GM23338 (cell line): ENCODE data around the gene XRRA1. TPM values are rescaled to one million over a fixed set of nuclear protein-coding genes. Genes with fewer than 3 reads are reported as not detected.

Experiments used
- ATAC-seq: fragments of 200-7000 bp; cut with Tn5 transposase; 3 replicates; pipeline ENCODE4 v1.9.1; 2020
- DNase-seq: peaks from one replicate; pipeline ENCODE4 v3.0.0-alpha.2; 2015; ENCODE audit warnings: low spot score
- H2AFZ ChIP-seq: fragments of 200-600 bp; sonication (generic); 2 replicates; pipeline ENCODE4 v1.8.0; 2016; ENCODE audit warnings: antibody characterized with exemption, mild to moderate bottlenecking, moderate library complexity
- H3F3A ChIP-seq: fragments of 200-600 bp; sonication (generic); replicated peaks from 2 replicates; pipeline ENCODE4 v1.8.0; 2017; ENCODE audit warnings: antibody characterized with exemption, mixed run types, low read depth
- H3K27ac ChIP-seq: fragments of 200-600 bp; sonication (generic); 2 replicates; pipeline ENCODE4 v1.6.1; 2016; ENCODE audit warnings: low read depth
- H3K27me3 ChIP-seq: fragments of 200-600 bp; sonication (generic); 2 replicates; pipeline ENCODE4 v1.8.0; 2016; ENCODE audit warnings: mild to moderate bottlenecking, mixed run types, moderate library complexity; ENCODE audit not compliant: insufficient read depth
- H3K36me3 ChIP-seq: fragments of 200-600 bp; sonication (generic); 2 replicates; pipeline ENCODE4 v1.8.0; 2016; ENCODE audit warnings: mild to moderate bottlenecking; ENCODE audit not compliant: insufficient read depth
- H3K4me1 ChIP-seq: fragments of 200-600 bp; sonication (generic); 2 replicates; pipeline ENCODE4 v1.8.0; 2016; ENCODE audit warnings: mild to moderate bottlenecking, moderate library complexity; ENCODE audit not compliant: insufficient read depth
- H3K4me2 ChIP-seq: fragments of 200-600 bp; sonication (generic); 2 replicates; pipeline ENCODE4 v1.7.1; 2017; ENCODE audit warnings: mixed run types
- H3K4me3 ChIP-seq: fragments of 200-600 bp; sonication (generic); 2 replicates; pipeline ENCODE4 v1.6.1; 2016; ENCODE audit warnings: mixed run types
- H3K79me2 ChIP-seq: fragments of 200-600 bp; sonication (generic); replicated peaks from 2 replicates; pipeline ENCODE4 v1.8.0; 2017; ENCODE audit warnings: mild to moderate bottlenecking; ENCODE audit not compliant: insufficient read depth
- H3K9me2 ChIP-seq: fragments of 200-600 bp; sonication (generic); 2 replicates; pipeline ENCODE4 v1.8.0; 2017; ENCODE audit not compliant: insufficient read depth
- H4K20me1 ChIP-seq: fragments of 200-600 bp; sonication (generic); replicated peaks from 2 replicates; pipeline ENCODE4 v1.8.0; 2017; ENCODE audit warnings: mild to moderate bottlenecking; ENCODE audit not compliant: insufficient read depth
- H3K27ac Mint-ChIP-seq: 2 replicates; pipeline ENCODE4 v1.8.0; 2020; ENCODE audit warnings: inconsistent platforms, mild to moderate bottlenecking, moderate library complexity, mixed read lengths
- H3K27me3 Mint-ChIP-seq: 3 replicates; pipeline ENCODE4 v1.8.0; 2022; ENCODE audit warnings: low read depth, mild to moderate bottlenecking, moderate library complexity, mixed read lengths, inconsistent platforms; ENCODE audit not compliant: insufficient read depth, poor library complexity
- H3K36me3 Mint-ChIP-seq: 3 replicates; pipeline ENCODE4 v1.8.0; 2021; ENCODE audit warnings: low read depth, mild to moderate bottlenecking, inconsistent platforms, moderate library complexity, mixed read lengths
- H3K4me1 Mint-ChIP-seq: 3 replicates; pipeline ENCODE4 v1.8.0; 2020; ENCODE audit warnings: mild to moderate bottlenecking, inconsistent platforms, mixed read lengths
- H3K4me3 Mint-ChIP-seq: 3 replicates; pipeline ENCODE4 v1.8.0; 2021; ENCODE audit warnings: moderate library complexity, mild to moderate bottlenecking, inconsistent platforms, mixed read lengths
- H3K9me3 Mint-ChIP-seq: 3 replicates; pipeline ENCODE4 v1.8.0; 2020; ENCODE audit warnings: moderate library complexity, mild to moderate bottlenecking, inconsistent platforms, mixed read lengths
- CREB1 ChIP-seq: fragments of 250-450 bp; sonication (Bioruptor Pico); IDR thresholded peaks from 2 replicates; pipeline ENCODE4 v1.5.0; 2020; ENCODE audit warnings: low read depth, mild to moderate bottlenecking, moderate library complexity
- ETS1 ChIP-seq: IDR thresholded peaks from 2 replicates; pipeline ENCODE4 v1.6.1; 2016; ENCODE audit warnings: antibody characterized with exemption
- EZH2 ChIP-seq: fragments of 200-600 bp; sonication (generic); IDR thresholded peaks from one replicate; pipeline ENCODE4 v1.8.0; 2017; ENCODE audit warnings: antibody characterized with exemption, mild to moderate bottlenecking, low read depth; ENCODE audit not compliant: unreplicated experiment
- EZH2phosphoT487 ChIP-seq: fragments of 200-600 bp; sonication (generic); IDR thresholded peaks from one replicate; pipeline ENCODE4 v1.8.1; 2018; ENCODE audit warnings: antibody characterized with exemption; ENCODE audit not compliant: unreplicated experiment
- JUNB ChIP-seq: IDR thresholded peaks from one replicate; pipeline ENCODE4 v1.6.1; 2016; ENCODE audit warnings: antibody characterized with exemption; ENCODE audit not compliant: unreplicated experiment
- NANOG ChIP-seq: IDR thresholded peaks from 2 replicates; pipeline ENCODE4 v1.6.1; 2016; ENCODE audit warnings: antibody characterized with exemption, borderline replicate concordance
- POLR2AphosphoS5 ChIP-seq: IDR thresholded peaks from 2 replicates; pipeline ENCODE4 v1.6.1; 2016; ENCODE audit warnings: antibody characterized with exemption, low read depth
- REST ChIP-seq: IDR thresholded peaks from one replicate; pipeline ENCODE4 v1.6.1; 2018; ENCODE audit warnings: antibody characterized with exemption; ENCODE audit not compliant: unreplicated experiment
- STAT1 ChIP-seq: IDR thresholded peaks from one replicate; pipeline ENCODE4 v1.6.1; 2016; ENCODE audit warnings: antibody characterized with exemption; ENCODE audit not compliant: unreplicated experiment
- ZNF114 ChIP-seq: fragments of 250-450 bp; sonication (Bioruptor Pico); IDR thresholded peaks from 2 replicates; pipeline ENCODE4 v1.5.0; 2020; ENCODE audit warnings: mild to moderate bottlenecking, moderate library complexity
- ZNF331 ChIP-seq: fragments of 250-450 bp; sonication (Bioruptor Pico); IDR thresholded peaks from 2 replicates; pipeline ENCODE4 v1.5.0; 2020; ENCODE audit warnings: low read depth, mild to moderate bottlenecking, moderate library complexity
- polyA plus RNA-seq: library from polyadenylated mRNA; unstranded; fragments of >200 nt; fragmentation: Nextera tagmentation; extraction: Ambion mirVana; gene quantifications from 2 replicates; pipeline ENCODE4 v1.2.1, GENCODE V29; 2016
- total RNA-seq: library from RNA; depleted of rRNA; stranded (reverse); fragments of >200 nt; shearing (Covaris generic); gene quantifications from 2 replicates; pipeline ENCODE4 v1.2.3, GENCODE V29; 2014
- TF ChIP-seq, protein P1 (sequence below), 2 experiments: fragments of 200-600 bp in 1 of 2; sonication (generic) in 1 of 2; conservative IDR thresholded peaks; 2 replicates each; pipeline versions ENCODE4 v1.5.1 to v1.6.1; 2016 to 2017; ENCODE audit warnings: antibody characterized with exemption in 2 of 2, low read depth in 2 of 2, mild to moderate bottlenecking in 2 of 2, moderate library complexity in 1 of 2
- TF ChIP-seq, protein P2 (sequence below): fragments of 250-450 bp; sonication (Bioruptor Pico); IDR thresholded peaks from 2 replicates; pipeline ENCODE4 v1.5.0; 2020; ENCODE audit warnings: mild to moderate bottlenecking, moderate library complexity

Gene XRRA1
- total and polyA plus RNA-seq, 2 experiments from 2014 or later, result 4.9 to 5.4 TPM

GRCh38 chr11:74905326-74905725, 43.6 kb downstream of the XRRA1 start:
- no peak overlapping the region for H3K4me3 Mint-ChIP-seq
- peaks cover 24% of the 10 kb centered on the region for H3K9me3 Mint-ChIP-seq
- DNase-seq, result no peak
- no peak overlapping the region for H3K27ac ChIP-seq
- H3K27me3 ChIP-seq, result no peaks in the 10 kb centered on the region
- no peaks in the 10 kb centered on the region for H3K27me3 Mint-ChIP-seq
- no peaks in the 10 kb centered on the region for H3K79me2 ChIP-seq
- no peak overlapping the region for H2AFZ ChIP-seq
- no peaks in the 10 kb centered on the region for H3F3A ChIP-seq
- H3K27ac Mint-ChIP-seq, result no peak overlapping the region
- no peak overlapping the region for H3K4me3 ChIP-seq
- no peaks in the 10 kb centered on the region for H3K9me2 ChIP-seq
- no peaks in the 10 kb centered on the region for H3K4me1 Mint-ChIP-seq
- no peak for TF ChIP-seq ZNF114 (CRISPR knock-in tag)
- TF ChIP-seq, protein P1, sequence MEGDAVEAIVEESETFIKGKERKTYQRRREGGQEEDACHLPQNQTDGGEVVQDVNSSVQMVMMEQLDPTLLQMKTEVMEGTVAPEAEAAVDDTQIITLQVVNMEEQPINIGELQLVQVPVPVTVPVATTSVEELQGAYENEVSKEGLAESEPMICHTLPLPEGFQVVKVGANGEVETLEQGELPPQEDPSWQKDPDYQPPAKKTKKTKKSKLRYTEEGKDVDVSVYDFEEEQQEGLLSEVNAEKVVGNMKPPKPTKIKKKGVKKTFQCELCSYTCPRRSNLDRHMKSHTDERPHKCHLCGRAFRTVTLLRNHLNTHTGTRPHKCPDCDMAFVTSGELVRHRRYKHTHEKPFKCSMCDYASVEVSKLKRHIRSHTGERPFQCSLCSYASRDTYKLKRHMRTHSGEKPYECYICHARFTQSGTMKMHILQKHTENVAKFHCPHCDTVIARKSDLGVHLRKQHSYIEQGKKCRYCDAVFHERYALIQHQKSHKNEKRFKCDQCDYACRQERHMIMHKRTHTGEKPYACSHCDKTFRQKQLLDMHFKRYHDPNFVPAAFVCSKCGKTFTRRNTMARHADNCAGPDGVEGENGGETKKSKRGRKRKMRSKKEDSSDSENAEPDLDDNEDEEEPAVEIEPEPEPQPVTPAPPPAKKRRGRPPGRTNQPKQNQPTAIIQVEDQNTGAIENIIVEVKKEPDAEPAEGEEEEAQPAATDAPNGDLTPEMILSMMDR (conservative IDR thresholded peaks at IDR 0.05; ENCODE audit: low read depth in 2 of 2), result no peak
- no peak for TF ChIP-seq NANOG
- no peak for TF ChIP-seq POLR2AphosphoS5
- no peak for TF ChIP-seq REST
- TF ChIP-seq, protein P2, sequence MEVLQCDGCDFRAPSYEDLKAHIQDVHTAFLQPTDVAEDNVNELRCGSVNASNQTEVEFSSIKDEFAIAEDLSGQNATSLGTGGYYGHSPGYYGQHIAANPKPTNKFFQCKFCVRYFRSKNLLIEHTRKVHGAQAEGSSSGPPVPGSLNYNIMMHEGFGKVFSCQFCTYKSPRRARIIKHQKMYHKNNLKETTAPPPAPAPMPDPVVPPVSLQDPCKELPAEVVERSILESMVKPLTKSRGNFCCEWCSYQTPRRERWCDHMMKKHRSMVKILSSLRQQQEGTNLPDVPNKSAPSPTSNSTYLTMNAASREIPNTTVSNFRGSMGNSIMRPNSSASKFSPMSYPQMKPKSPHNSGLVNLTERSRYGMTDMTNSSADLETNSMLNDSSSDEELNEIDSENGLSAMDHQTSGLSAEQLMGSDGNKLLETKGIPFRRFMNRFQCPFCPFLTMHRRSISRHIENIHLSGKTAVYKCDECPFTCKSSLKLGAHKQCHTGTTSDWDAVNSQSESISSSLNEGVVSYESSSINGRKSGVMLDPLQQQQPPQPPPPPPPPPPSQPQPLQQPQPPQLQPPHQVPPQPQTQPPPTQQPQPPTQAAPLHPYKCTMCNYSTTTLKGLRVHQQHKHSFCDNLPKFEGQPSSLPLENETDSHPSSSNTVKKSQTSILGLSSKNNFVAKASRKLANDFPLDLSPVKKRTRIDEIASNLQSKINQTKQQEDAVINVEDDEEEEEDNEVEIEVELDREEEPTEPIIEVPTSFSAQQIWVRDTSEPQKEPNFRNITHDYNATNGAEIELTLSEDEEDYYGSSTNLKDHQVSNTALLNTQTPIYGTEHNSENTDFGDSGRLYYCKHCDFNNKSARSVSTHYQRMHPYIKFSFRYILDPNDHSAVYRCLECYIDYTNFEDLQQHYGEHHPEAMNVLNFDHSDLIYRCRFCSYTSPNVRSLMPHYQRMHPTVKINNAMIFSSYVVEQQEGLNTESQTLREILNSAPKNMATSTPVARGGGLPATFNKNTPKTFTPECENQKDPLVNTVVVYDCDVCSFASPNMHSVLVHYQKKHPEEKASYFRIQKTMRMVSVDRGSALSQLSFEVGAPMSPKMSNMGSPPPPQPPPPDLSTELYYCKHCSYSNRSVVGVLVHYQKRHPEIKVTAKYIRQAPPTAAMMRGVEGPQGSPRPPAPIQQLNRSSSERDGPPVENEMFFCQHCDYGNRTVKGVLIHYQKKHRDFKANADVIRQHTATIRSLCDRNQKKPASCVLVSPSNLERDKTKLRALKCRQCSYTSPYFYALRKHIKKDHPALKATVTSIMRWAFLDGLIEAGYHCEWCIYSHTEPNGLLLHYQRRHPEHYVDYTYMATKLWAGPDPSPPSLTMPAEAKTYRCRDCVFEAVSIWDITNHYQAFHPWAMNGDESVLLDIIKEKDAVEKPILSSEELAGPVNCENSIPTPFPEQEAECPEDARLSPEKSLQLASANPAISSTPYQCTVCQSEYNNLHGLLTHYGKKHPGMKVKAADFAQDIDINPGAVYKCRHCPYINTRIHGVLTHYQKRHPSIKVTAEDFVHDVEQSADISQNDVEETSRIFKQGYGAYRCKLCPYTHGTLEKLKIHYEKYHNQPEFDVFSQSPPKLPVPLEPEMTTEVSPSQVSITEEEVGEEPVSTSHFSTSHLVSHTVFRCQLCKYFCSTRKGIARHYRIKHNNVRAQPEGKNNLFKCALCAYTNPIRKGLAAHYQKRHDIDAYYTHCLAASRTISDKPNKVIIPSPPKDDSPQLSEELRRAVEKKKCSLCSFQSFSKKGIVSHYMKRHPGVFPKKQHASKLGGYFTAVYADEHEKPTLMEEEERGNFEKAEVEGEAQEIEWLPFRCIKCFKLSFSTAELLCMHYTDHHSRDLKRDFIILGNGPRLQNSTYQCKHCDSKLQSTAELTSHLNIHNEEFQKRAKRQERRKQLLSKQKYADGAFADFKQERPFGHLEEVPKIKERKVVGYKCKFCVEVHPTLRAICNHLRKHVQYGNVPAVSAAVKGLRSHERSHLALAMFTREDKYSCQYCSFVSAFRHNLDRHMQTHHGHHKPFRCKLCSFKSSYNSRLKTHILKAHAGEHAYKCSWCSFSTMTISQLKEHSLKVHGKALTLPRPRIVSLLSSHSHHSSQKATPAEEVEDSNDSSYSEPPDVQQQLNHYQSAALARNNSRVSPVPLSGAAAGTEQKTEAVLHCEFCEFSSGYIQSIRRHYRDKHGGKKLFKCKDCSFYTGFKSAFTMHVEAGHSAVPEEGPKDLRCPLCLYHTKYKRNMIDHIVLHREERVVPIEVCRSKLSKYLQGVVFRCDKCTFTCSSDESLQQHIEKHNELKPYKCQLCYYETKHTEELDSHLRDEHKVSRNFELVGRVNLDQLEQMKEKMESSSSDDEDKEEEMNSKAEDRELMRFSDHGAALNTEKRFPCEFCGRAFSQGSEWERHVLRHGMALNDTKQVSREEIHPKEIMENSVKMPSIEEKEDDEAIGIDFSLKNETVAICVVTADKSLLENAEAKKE (CRISPR knock-in tag), result no peak
- TF ChIP-seq EZH2phosphoT487, result no peak
- no peak for TF ChIP-seq STAT1
- TF ChIP-seq EZH2, result no peak
- TF ChIP-seq JUNB, result no peak
- TF ChIP-seq CREB1 (CRISPR knock-in tag), result no peak
- no peak for TF ChIP-seq ZNF331
- no peak for TF ChIP-seq ETS1
- ATAC-seq, result no peak
- H3K36me3 Mint-ChIP-seq, result peaks cover 18% of the 10 kb centered on the region
- no peaks in the 10 kb centered on the region for H3K4me1 ChIP-seq
- H4K20me1 ChIP-seq, result no peaks in the 10 kb centered on the region
- no peak overlapping the region for H3K4me2 ChIP-seq
- H3K36me3 ChIP-seq, result 0 out of 2 replicates have a peak, but pooled peaks cover 5% of the 10 kb centered on the region
